ENCODE measurements around the gene PLEKHM2.
A peak's percentile ranks its signal among the peaks of the same experiment; 100 is the strongest.
"Not testable (repeated sequence)": the region's sequence is repeated elsewhere in the genome, so short reads cannot be mapped to it uniquely, and the experiment has no call there.

PLEKHM2 gene, protein sequence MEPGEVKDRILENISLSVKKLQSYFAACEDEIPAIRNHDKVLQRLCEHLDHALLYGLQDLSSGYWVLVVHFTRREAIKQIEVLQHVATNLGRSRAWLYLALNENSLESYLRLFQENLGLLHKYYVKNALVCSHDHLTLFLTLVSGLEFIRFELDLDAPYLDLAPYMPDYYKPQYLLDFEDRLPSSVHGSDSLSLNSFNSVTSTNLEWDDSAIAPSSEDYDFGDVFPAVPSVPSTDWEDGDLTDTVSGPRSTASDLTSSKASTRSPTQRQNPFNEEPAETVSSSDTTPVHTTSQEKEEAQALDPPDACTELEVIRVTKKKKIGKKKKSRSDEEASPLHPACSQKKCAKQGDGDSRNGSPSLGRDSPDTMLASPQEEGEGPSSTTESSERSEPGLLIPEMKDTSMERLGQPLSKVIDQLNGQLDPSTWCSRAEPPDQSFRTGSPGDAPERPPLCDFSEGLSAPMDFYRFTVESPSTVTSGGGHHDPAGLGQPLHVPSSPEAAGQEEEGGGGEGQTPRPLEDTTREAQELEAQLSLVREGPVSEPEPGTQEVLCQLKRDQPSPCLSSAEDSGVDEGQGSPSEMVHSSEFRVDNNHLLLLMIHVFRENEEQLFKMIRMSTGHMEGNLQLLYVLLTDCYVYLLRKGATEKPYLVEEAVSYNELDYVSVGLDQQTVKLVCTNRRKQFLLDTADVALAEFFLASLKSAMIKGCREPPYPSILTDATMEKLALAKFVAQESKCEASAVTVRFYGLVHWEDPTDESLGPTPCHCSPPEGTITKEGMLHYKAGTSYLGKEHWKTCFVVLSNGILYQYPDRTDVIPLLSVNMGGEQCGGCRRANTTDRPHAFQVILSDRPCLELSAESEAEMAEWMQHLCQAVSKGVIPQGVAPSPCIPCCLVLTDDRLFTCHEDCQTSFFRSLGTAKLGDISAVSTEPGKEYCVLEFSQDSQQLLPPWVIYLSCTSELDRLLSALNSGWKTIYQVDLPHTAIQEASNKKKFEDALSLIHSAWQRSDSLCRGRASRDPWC

DNA sequence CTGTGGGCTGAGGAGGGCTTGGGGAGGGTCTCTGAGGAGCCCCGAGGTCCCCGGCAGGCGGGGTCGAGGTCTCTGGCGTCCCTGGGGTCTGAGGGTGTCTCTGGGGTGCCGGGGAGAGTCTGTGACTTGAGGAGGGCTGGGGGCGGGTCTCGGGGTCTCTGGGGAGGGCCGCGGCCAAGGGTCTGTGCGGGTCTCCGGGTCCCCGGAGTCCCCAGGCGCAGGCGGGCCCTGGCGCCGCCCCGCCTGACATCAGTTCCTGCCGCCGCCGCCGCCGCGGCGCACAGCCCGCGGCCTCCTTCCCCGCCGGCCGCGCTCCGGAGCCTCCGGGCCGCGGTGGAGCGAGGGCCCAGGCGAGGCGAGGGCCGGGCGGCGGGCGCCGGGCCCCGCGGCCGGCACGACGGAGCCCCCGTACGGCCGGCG lies at the start of gene PLEKHM2:
Gene PLEKHM2, plus strand, starts transcription at position 279 of the 420 bp plus-strand sequence. CDS start 239 bp downstream, outside the sequence.
- peak; percentile 36 for DNase-seq

DNA sequence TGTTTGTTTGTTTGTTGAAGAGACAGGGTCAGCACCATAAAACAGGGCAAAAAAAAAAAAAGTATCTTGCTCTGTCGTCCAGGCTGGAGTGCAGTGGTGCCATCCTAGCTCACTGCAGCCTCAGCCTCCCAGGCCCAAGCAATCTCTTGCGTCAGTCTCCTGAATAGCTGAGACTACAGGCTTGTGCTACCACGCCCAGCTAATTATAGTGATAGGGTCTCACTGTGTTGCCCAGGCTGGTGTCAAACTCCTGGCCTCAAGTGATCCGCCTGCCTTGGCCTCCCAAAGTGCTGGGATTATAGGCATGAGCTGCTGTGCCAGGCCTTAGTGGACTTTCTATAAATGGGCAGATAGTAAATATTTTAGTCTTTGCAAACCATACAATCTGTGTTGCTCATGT lies 47.7 kb upstream of the PLEKHM2 start:
- DNase-seq: no peak

DNA sequence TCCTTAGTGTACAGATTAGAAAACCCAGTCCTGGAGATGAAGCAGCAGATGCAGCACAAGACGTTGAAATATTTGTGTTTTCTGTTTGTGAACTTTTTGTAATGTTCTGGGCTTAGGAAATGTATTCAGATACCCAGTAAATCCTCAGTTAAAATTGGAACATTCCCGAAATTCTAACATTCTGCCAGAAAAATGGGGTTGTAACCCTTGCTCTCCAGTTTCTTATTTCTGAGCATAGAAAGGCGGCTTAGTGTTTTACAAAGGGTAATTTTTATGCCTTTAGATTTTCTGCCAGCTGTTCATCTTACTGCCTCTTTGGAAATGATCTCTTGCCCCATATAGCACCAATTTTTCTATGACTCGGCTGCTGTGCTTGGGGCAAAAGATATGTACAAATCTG lies 46.3 kb upstream of the PLEKHM2 start:
- DNase-seq: no peak

DNA sequence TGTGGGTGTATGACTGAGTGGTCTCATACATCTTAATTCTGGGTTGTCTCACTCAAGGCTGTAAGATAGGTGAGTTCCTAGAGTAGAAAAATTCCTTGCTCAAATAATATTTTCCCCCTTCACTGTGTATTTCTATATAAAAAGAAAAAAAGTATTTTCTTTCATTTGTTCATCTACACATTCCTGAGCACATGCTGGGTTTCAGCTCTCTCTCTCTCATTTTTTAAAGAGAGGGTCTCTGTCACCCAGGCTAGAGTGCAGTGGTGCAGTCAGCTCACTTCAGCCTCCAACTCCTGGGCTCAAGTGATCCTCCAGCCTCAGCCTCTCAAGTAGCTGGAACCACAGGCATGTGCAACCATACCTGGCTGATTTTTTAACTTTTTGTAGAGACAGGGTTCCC lies 44.9 kb upstream of the PLEKHM2 start:
- DNase-seq: no peak

DNA sequence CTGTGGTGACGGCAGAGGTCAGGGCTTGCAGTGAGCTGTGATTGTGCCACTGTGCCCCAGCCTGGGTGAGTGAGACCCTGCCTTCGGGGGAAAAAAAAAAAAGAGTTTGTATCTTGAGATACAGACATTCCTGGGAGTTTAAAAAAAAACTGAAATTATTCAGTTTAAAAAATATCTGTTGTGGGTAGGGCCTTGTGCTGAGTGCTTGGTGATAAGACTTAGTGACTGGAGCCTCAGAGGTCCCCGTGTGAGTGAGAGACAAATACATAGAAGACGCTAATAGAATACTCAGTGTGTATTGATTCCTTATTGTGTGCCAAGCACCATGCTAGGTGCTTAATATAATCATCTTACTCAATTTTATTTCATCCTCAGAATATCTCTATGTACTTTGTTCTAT lies 44.2 kb upstream of the PLEKHM2 start:
- DNase-seq: no peak

DNA sequence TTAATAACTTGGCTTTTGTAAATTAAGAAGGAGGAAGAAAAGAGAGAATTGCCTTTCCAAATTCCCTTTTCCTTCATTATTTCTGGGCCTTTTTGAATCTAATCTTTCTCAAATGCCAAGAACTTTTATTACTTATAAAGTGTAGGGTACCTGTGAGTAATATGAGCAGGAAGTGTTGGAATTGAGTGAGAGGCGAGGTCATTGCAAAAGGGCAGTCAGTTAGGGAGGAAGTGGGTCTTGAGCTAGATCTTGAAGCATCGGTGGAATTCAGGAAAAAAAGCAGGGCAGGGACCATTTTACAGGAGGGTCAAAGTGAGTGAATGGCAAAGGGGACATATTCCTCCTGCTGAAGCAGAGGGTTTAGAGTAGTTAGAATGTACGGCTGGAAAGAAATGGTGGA lies 43.5 kb upstream of the PLEKHM2 start:
- no peak for DNase-seq

DNA sequence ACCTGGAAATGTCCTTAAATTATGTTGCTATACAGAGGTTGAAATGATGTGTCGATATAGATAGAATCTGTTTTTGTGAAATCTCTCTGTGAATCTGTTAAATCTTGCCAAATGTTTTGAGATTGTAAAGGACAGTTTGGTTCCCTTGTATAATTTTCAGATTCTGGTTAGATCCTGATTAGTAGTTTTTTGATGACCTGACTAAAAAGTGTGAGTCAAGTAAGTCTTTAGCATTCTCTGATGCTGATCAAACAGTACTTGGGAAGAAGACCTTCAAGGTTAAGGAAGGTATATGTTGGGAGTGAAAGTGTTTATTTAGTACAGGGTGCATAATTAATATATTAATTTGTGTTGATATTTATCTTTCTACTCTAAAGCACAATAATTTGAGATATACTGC lies 34.2 kb upstream of the PLEKHM2 start:
- no peak for DNase-seq

DNA sequence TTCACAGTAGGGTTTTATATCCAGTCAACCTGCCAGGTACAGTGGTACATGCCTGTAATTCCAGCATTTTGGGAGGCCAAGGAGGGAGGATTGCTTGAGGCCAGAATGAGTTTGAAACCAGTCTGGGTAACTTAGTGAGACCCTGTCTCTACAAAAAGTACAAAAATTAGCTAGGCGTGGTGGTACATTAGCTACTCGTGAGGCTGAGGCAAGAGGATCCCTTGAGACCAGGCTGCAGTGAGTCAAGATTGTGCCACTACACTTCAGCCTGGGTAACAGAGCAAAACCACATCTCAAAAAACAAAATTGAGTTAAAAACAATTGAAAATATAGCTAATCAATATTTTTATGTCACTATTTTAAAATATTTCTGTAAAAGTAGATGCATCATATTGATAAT lies 33.7 kb upstream of the PLEKHM2 start:
- no peak for DNase-seq

DNA sequence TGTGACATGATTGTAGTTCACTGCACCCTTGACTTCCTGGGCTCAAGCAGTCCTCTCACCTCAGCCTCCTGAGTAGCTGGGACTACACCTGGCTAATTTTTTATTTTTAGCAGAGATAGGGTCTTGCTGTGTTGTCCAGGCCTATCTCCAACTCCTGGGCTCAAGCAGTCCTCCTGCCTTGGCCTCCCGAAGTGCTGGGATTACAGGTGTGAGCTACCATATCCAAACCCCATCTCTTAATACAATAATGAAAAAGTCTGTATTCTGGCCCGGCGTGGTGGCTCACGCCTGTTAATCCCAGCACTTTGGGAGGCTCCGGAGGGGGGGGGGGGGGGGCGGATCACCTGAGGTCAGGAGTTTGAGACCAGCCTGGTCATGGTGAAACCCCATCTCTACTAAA lies 32.0 kb upstream of the PLEKHM2 start:
- not testable (repeated sequence) for DNase-seq

DNA sequence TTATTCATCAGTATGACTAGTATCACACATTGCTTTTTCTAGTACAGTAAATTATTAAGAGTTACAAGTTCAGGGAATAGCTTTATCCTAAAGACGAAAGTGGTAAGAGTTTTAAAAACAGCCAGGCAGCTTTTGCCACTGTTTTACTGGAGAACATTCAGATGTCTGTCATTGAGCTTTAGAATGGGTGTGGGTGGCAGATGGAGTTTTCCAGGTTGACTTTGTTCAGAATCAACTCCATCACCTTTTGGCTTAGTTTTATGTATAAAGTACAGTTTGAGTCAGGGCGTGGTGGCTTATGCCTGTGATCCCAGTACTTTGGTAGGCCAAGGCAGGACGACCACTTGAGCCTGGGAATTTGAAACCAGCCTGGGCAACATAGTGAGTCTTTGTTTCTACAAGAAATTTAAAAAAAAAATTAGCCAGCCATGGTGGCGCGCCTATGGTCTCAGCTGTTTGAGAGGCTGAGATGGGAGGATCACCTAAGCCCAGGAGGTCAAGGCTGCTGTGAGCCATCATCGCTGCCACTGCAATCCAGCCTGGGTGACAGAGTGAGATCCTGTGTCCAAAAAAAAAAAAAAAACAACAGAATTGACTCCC lies 29.9 kb upstream of the PLEKHM2 start:
- no peak for DNase-seq

DNA sequence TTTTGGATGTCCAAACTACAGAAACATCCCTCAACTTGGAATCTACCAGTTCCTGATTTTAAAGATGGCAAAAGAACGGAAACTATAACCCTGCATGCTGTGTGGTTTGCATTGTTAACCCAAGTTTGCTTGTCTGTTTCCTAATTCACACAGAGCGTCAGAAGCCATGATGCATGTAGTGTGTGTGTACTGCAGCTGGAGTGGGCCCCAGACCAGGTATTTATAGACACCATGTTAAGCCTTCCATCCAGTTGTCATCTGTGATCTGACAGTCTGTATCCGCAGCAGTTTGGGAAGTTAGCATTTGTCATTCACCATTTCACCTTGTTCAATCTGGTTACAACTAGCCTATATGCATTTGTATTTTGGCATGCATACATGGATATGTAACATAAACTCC lies 27.7 kb upstream of the PLEKHM2 start:
- no peak for DNase-seq

DNA sequence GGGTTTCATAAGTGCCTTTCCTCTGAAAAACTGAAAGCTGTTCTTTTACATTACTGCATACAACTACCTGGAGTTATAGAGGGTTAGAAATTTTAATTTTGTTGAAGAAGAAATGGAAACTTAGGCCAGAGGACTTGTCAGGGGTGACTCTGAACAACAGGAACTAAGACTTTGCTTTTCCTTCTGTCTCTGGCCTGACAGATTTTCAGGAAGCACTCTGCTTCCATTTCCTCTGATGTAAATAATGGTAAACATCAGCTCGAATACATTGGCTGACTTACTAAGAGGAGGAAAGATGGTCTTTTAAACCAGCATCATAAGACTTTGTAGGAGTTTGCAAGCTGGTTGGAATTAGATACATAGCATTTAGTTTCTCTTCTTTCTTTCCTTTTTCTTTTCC lies 27.1 kb upstream of the PLEKHM2 start:
- DNase-seq: no peak

DNA sequence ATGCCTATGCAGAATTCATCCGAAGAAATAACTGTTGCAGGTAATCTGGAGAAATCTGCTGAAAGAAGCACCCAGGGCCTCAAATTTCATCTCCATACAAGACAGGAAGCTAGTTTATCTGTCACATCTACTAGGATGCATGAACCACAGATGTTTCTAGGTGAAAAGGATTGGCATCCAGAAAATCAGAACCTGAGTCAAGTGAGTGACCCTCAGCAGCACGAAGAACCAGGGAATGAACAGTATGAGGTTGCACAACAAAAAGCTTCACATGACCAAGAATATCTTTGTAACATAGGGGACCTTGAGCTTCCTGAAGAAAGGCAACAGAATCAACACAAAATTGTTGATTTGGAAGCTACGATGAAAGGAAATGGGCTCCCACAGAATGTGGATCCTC lies 24.0 kb upstream of the PLEKHM2 start:
- DNase-seq: no peak

DNA sequence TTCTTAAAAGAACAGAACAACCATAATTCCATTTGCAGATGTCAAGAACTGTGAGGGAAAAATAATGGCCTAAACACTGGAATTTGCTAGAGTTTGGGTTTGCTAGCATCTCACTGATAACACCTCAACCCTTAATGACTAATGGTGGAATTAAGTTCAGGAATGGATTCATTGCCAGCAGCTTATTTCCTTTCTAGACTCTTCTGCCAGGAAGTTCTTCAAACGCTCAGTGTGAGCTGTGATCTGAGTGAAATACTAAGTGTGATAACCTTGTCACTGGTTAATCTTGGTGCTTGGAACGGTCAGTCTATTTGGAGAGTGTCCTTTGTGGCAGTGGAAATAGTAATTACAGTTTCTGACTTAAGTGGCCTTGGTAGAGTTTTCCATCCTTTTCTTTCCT lies 21.6 kb upstream of the PLEKHM2 start:
- DNase-seq: no peak

DNA sequence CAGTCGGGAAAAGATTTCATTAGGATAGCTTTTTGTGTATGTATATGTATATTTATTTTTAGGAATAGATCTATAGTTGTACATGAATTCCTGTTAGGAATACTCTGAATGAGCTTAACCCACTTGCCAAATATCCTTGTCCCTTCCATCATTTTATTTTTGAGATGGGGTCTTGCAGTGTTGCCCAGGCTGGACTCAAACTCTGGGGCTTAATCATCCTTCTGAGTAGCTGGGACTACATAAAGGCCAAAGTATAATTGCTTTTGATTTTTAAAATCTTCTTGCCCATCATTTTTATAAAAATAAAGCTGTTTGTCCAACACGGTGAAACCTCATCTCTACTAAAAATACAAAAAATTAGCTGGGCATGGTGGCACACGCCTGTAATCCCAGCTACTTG lies 20.2 kb upstream of the PLEKHM2 start:
- DNase-seq: no peak

DNA sequence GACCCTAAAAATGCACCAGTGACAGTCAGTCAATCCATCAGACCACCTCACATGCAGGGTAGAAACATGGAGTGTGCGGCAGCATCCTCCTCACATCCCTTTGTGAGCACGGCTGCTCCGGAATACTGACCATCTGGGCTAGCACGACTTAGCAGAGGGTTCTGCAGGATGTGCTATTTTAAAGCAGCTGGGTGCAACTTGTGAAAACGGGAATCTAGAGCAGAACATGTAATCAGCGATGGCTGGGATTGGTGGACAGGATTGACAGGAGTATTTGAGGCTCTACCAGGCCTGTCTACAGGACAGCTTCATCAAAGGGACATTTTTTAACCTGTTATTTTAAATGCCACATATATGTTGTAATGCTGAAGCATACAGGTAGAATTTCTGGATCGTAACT lies 16.8 kb upstream of the PLEKHM2 start:
- no peak for DNase-seq

DNA sequence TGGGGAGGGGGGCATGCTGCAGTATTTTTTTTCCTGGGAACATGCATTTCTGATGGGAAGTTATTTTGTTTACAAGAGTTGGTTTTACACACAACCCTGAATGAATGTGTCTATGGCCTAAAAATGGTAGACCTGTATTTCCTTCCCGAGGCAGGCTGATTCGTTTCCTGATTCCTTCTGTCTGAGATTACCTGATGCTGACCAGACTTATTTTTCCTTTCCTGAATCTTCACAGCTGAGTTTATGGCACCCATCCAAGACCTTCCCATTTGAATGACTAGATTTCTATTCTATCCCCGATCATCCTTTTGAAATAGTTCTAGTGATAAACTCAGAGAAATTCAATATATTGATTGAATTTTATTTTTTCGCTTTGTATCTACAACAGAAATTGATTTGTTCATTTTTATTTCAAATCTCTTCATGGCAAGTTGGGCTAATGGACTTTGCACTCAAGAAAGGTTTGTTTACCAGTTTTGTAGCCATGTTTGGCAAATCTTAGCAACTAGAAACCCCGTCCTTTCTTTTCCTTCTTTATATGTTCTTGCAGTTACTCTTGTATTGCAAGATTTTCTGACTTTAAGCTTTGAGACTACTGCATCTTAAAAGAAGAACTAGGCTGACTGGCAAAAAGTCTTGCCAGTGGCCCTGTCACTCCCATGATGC lies 15.9 kb upstream of the PLEKHM2 start:
- no peak for DNase-seq

DNA sequence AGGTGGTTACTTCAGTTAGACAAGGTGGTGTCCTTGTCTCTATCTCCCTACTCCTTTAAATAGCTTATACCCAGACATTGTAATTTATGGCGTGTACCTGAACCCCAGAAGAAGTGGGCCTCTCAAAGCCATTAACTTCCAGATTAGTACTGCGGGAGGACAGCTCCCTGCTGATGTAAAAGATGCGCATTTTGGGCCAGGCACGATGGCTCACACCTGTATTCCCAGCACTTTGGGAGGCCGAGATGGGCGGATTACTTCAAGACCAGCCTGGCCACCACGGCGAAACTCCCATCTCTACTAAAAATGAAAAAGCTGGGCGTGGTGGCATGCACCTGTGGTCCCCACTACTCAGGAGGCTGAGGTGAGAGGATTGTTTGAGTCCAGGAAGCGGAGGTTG lies 15.0 kb upstream of the PLEKHM2 start:
- no peak for DNase-seq

DNA sequence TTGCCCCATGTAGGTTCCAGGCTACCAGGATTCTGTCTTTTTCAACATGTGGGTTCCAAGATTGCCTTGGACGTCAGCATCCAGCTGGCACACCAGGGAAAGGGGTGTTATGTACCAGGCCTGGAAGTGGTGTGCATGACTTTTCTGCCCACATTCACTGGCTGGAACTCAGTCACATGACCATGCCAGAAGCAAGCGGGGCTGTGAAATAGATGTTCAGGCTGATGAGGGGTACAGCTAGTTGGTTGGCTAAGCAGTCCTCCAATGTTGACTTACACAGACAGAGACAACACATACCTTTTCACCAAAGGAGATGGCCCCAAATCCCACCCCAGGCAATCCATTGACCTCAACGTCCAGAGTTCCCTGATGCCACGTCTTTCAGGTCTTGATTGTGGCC lies 14.3 kb upstream of the PLEKHM2 start:
- DNase-seq: no peak

DNA sequence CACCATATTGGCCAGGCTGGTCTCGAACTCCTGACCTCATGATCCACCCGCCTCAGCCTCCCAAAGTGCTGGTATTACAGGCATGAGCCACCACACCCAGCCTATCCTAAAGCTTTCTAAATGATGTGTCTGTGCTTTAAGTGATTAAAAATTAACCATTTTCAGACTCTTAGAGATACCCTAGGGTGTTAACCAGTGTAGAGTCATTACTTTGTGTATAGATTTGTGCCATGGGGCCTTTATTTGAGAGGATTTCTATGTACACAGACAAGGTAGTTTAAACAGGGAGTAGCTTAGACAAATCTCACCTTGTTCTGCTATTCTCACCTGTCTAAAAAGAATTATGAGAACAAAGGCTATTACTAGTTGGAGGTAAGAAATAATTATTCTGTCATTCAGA lies 12.7 kb upstream of the PLEKHM2 start:
- no peak for DNase-seq

DNA sequence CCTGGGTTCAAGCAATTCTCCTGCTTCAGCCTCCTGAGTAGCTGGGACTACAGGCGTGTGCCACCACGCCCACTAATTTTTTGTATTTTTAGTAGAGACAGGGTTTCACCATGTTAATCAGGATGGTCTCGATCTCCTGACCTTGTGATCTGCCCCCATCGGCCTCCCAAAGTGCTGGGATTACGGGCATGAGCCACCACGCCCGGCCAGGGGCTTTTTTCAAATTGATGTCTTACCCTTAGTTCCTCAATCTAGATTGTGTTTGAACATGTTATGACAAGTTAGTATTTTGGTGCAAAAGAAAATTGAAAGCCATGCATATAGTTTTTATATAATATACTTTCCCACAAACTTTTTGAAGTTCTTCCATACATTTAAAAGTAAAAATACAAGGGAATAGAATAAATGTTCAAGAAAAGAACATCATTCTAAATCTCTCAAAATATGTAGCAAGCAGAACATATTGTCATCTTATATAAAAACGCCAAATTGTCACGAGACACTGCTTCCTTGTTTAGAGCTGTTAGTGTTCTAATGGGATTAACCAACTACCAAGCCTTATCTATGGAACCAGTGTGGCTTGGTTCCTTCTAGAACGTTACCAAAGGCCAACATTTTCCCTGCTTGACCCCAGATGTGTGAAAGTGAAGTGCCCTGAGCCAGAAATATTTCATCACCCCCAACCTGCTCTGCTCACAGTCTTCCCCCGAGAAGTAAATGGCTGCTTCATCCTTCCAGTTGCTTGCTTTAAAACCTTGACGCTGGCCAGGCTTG lies 9.5 kb upstream of the PLEKHM2 start:
- DNase-seq: no peak

DNA sequence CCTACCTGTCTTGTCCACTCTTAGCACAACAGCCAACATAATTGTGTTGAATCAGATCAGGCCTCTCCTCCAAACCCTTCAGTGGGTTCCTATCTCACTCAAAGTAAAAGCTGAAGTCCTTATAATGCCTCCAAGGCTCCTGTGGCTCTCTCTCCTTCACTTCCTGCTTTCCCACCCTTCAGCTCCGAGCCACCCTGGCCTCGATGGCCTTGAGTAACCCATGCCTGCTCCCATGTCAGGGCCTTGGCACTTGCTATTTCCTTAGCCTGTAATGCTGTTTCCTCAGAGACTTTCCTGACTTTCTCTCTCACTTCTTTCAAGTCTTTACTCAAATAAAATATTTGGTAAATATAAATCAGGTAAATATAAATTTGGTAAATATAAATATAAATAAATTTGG lies 8.1 kb upstream of the PLEKHM2 start:
- no peak for DNase-seq
